BJ (cell line): Measurements from ENCODE around the gene HES5. TPM values are rescaled to one million over a fixed set of nuclear protein-coding genes. Genes with fewer than 3 reads are reported as not detected.

Experiments
- CTCF ChIA-PET: fragments of 350-600 bp; formaldehyde crosslinking; extraction: SDS; loops from one replicate; lab custom pipeline; 2021; ENCODE audit warnings: antibody characterized with exemption, inconsistent platforms; lab: Yijun Ruan, JAX
- POLR2A ChIA-PET: fragments of 300-600 bp; sonication (Branson Sonifier 250); formaldehyde crosslinking; extraction: SDS; loops from one replicate; lab custom pipeline; 2021; ENCODE audit warnings: antibody characterized with exemption; lab: Charles Lee
- DNase-seq: peaks from one replicate; pipeline ENCODE4 v3.0.0-alpha.2; 2011; ENCODE audit warnings: low read depth
- H3K27me3 ChIP-seq: 2 replicates; pipeline ENCODE4 v1.6.0; 2011; ENCODE audit warnings: low read length; ENCODE audit not compliant: control insufficient read depth, insufficient read depth
- H3K36me3 ChIP-seq: 2 replicates; pipeline ENCODE4 v1.5.1; 2011; ENCODE audit warnings: low read length; ENCODE audit not compliant: control insufficient read depth, insufficient read depth
- H3K4me3 ChIP-seq: 2 replicates; pipeline ENCODE4 v1.5.1; 2011; ENCODE audit warnings: low read depth, mild to moderate bottlenecking, control low read depth, low read length
- CTCF ChIP-seq: IDR thresholded peaks from 2 replicates; pipeline ENCODE4 v1.5.1; 2011; ENCODE audit warnings: low read depth, mild to moderate bottlenecking, control low read depth, inconsistent platforms, low read length, moderate library complexity; ENCODE audit not compliant: insufficient read depth
- polyA plus RNA-seq: library from polyadenylated mRNA; depleted of rRNA; stranded (reverse); fragments of >200 nt; gene quantifications from 2 replicates; pipeline ENCODE4 v1.2.3, GENCODE V29; 2011

HES5 gene
- polyA plus RNA-seq, 1 experiment = not detected

GRCh38 chr1:2507744-2508155 lies 22.3 kb downstream of the HES5 start:
- Histone ChIP-seq H3K27me3 (peaks cover 10% of the 10 kb centered on the region), H3K4me3 (no peak overlapping the region), H3K36me3 (peaks cover 23% of the 10 kb centered on the region)
- DNase-seq = no peak
- TF ChIP-seq CTCF = no peak
- ChIA-PET POLR2A (no interaction called here), CTCF (interaction anchor here (1.2 kb wide), 1 partner anchor 17 kb away, joined by 3 read pairs; no protein-coding TSS in a partner anchor)

GRCh38 chr1:2506901-2507565 lies 23.0 kb downstream of the HES5 start:
- POLR2A ChIA-PET = no interaction called here
- CTCF ChIA-PET = interaction anchor here (1.2 kb wide), 1 partner anchor 17 kb away, joined by 3 read pairs; no protein-coding TSS in a partner anchor
- DNase-seq = no peak

GRCh38 chr1:2506007-2506860 lies 23.8 kb downstream of the HES5 start:
- DNase-seq = no peak
- ChIA-PET CTCF (interaction anchor here (1.5 kb wide), 1 partner anchor 9 kb away, joined by 3 read pairs; no protein-coding TSS in a partner anchor), POLR2A (no interaction called here)
- Histone ChIP-seq H3K4me3 (no peak overlapping the region), H3K36me3 (peaks cover 17% of the 10 kb centered on the region), H3K27me3 (peaks cover 10% of the 10 kb centered on the region)
- no peak for TF ChIP-seq CTCF

More at GRCh38 chr1:2506901-2507565, 23.0 kb downstream of the HES5 start:
- H3K4me3 ChIP-seq = no peak overlapping the region
- TF ChIP-seq CTCF = no peak
- peaks cover 20% of the 10 kb centered on the region for H3K36me3 ChIP-seq
- peaks cover 10% of the 10 kb centered on the region for H3K27me3 ChIP-seq

GRCh38 chr1:2505461-2505994 lies 24.5 kb downstream of the HES5 start:
- ChIA-PET POLR2A (no interaction called here), CTCF (interaction anchor here (1.5 kb wide), 1 partner anchor 9 kb away, joined by 3 read pairs; no protein-coding TSS in a partner anchor)
- Histone ChIP-seq H3K4me3 (no peak overlapping the region), H3K27me3 (peaks cover 10% of the 10 kb centered on the region), H3K36me3 (peaks cover 12% of the 10 kb centered on the region)
- TF ChIP-seq CTCF = no peak
- no peak for DNase-seq

- Histone ChIP-seq H3K36me3 (peaks cover 8% of the 10 kb centered on the region), H3K4me3 (no peak overlapping the region), H3K27me3 (peaks cover 10% of the 10 kb centered on the region)
- POLR2A ChIA-PET = no interaction called here
- TF ChIP-seq CTCF = no peak
- CTCF ChIA-PET = no interaction called here
- DNase-seq = no peak
Observed at GRCh38 chr1:2504949-2505272, 25.2 kb downstream of the HES5 start.
